GM19452 (cell line): ENCODE results near the gene RNASE3.
"Not testable (repeated sequence)": the region's sequence is repeated elsewhere in the genome, so short reads cannot be mapped to it uniquely, and the experiment has no call there.

Experiments used
- ATAC-seq: cut with Tn5 transposase; IDR thresholded peaks from one replicate; pipeline ENCODE4 v1.9.1; 2021; ENCODE audit not compliant: unreplicated experiment

The RNASE3 gene

GRCh38 chr14:20891126-20891825 lies at the start of gene RNASE3:
Gene RNASE3, plus strand, starts transcription at chr14:20891385. Its CDS starts 302 bp downstream, at chr14:20891687.
- ATAC-seq, result not testable (repeated sequence)

- ATAC-seq, result no peak
Observed at GRCh38 chr14:20846560-20846959, 44.6 kb upstream of the RNASE3 start.

- ATAC-seq, result no peak
Observed at GRCh38 chr14:20848316-20848954, 42.8 kb upstream of the RNASE3 start.

GRCh38 chr14:20848955-20849570 lies 42.1 kb upstream of the RNASE3 start:
- ATAC-seq, result no peak

GRCh38 chr14:20853042-20853441 lies 38.1 kb upstream of the RNASE3 start:
- ATAC-seq, result no peak

- ATAC-seq, result peak; percentile 69
Observed at GRCh38 chr14:20855652-20856291, 35.4 kb upstream of the RNASE3 start.

- no peak for ATAC-seq
Observed at GRCh38 chr14:20857207-20857606, 34.0 kb upstream of the RNASE3 start.

- no peak for ATAC-seq
Observed at GRCh38 chr14:20857630-20858261, 33.4 kb upstream of the RNASE3 start.

- no peak for ATAC-seq
Observed at GRCh38 chr14:20866194-20866593, 25.0 kb upstream of the RNASE3 start.

- no peak for ATAC-seq
Observed at GRCh38 chr14:20866963-20867362, 24.2 kb upstream of the RNASE3 start.

- no peak for ATAC-seq
Observed at GRCh38 chr14:20873370-20874177, 17.6 kb upstream of the RNASE3 start.

GRCh38 chr14:20877016-20877415 lies 14.2 kb upstream of the RNASE3 start:
- no peak for ATAC-seq

GRCh38 chr14:20878695-20879094 lies 12.5 kb upstream of the RNASE3 start:
- ATAC-seq, result no peak

GRCh38 chr14:20881229-20881628 lies 10.0 kb upstream of the RNASE3 start:
- not testable (repeated sequence) for ATAC-seq

GRCh38 chr14:20882787-20883186 lies 8.4 kb upstream of the RNASE3 start:
- ATAC-seq, result not testable (repeated sequence)

GRCh38 chr14:20888411-20888810 lies 2.8 kb upstream of the RNASE3 start:
- not testable (repeated sequence) for ATAC-seq

GRCh38 chr14:20895322-20895721 lies 4.1 kb downstream of the RNASE3 start:
- not testable (repeated sequence) for ATAC-seq

GRCh38 chr14:20904393-20905029 lies 13.3 kb downstream of the RNASE3 start:
- no peak for ATAC-seq

- ATAC-seq, result no peak
Observed at GRCh38 chr14:20905676-20906075, 14.5 kb downstream of the RNASE3 start.

- ATAC-seq, result no peak
Observed at GRCh38 chr14:20907214-20907613, 16.0 kb downstream of the RNASE3 start.
